ENCODE data around the gene DCUN1D3. TPM values are rescaled to one million over a fixed set of nuclear protein-coding genes. Genes with fewer than 3 reads are reported as not detected.
A peak's percentile ranks its signal among the peaks of the same experiment; 100 is the strongest.
"Not testable (repeated sequence)": the region's sequence is repeated elsewhere in the genome, so short reads cannot be mapped to it uniquely, and the experiment has no call there.

DCUN1D3 gene
- total RNA-seq, 4 donors from 2014 or later, result 14.7 to 38.0 (median 21.5) TPM

DNA sequence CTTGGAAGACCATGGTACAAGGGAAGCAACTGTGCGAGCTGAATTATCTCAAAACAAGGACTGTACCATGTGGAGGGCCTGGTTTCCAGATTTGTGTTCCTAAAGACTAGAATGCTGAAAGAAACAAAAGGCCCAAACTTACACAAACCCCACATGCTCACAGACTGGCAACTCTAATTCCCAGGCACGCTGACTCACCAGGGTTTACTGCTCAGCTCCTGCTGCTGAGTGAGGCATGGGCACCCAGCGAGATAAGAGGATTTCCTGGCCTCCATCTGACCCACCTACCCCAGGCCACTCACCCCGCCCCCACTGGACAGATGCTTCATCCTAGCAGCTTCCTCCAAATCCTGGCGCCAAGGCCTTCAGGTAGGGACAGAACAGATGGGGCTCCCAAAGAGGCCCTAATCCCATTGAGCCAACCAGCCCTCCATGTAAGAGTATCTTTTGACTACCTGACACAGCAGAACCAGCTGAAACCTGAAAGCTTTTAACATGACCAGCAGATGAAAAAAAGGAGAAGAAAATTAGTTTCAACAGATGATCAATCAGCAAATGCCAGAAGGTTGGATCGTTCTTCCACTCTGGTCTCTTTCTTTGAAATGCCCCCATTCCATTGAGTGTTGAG lies 33.9 kb downstream of the DCUN1D3 start:
- no peaks in the 10 kb centered on the region for H3K36me3 ChIP-seq
- H3K4me1 ChIP-seq, result peaks cover 0 to 31% of the 10 kb centered on the region in 2 donors
- no peaks in the 10 kb centered on the region for H3K9me3 ChIP-seq
- no peak overlapping the region for H3K4me3 ChIP-seq
- TF ChIP-seq, protein P1, sequence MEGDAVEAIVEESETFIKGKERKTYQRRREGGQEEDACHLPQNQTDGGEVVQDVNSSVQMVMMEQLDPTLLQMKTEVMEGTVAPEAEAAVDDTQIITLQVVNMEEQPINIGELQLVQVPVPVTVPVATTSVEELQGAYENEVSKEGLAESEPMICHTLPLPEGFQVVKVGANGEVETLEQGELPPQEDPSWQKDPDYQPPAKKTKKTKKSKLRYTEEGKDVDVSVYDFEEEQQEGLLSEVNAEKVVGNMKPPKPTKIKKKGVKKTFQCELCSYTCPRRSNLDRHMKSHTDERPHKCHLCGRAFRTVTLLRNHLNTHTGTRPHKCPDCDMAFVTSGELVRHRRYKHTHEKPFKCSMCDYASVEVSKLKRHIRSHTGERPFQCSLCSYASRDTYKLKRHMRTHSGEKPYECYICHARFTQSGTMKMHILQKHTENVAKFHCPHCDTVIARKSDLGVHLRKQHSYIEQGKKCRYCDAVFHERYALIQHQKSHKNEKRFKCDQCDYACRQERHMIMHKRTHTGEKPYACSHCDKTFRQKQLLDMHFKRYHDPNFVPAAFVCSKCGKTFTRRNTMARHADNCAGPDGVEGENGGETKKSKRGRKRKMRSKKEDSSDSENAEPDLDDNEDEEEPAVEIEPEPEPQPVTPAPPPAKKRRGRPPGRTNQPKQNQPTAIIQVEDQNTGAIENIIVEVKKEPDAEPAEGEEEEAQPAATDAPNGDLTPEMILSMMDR (IDR thresholded peaks at IDR 0.05), result no peak
- TF ChIP-seq POLR2A (IDR thresholded peaks at IDR 0.05), result no peak
- H3K27ac ChIP-seq, result peak overlapping the region; percentile 63 to 72
- intact Hi-C loops (cut with DNase I; ENCODE audit: low total_unique reads), result no loop called here
- H3K27me3 ChIP-seq, result no peaks in the 10 kb centered on the region
- no peak for DNase-seq

DNA sequence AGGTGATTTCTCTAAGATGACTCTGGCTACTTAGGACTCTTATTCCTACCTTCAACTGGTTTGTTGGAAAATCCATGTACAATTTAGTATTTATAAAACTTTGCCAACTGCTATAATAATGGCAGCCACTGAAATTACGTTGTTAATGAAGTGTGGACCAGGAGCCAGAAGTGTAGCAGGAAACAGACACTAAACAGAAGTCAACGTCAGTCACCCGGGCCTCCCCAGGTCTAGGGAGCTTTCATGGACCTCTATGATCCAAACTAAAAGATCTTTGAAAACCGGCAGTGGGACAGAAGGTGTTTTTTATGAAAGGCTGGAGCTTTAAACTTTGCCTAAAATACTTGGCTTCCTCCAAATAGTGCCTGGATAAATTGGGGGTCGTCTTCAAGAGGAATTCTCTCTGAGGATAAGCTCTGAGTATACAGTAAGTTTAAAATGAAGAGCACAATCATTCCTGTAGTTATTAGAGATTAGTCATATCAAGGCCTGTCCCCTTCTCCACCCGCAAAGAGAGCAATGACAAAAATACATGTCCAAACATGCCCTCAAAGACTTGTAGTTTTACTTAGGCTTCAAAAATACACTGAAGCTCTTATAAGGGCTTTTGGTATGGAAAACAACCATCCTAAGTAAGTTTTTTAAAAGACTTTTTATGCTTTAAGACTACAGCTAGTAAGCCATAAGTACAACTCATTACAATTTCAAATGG lies 34.6 kb downstream of the DCUN1D3 start:
- Histone ChIP-seq H3K9me3 (no peaks in the 10 kb centered on the region), H3K4me3 (no peak overlapping the region), H3K27me3 (no peaks in the 10 kb centered on the region), H3K36me3 (no peaks in the 10 kb centered on the region), H3K4me1 (peaks cover 0 to 31% of the 10 kb centered on the region in 2 donors), H3K27ac (peak overlapping the region; percentile 63 to 72)
- intact Hi-C loops (cut with DNase I; ENCODE audit: low total_unique reads), result no loop called here
- TF ChIP-seq POLR2A (IDR thresholded peaks at IDR 0.05), result no peak
- TF ChIP-seq, protein P1 (IDR thresholded peaks at IDR 0.05), result no peak
- DNase-seq, result no peak

DNA sequence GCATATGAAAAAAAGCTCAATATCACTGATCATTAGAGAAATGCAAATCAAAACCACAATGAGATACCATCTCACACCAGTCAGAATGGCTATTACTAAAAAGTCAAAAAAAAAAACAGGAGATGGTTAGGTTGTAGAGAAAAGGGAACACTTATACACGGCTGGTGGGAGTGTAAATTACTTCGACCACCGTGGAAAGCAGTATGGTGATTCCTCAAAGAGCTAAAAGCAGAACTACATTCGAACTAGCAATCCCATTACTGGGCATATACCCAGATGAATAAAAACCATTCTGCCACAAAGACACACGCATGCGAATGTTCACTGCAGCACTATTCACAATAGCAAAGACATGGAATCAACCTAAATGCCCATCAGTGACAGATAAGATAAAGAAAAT lies 35.8 kb downstream of the DCUN1D3 start:
- H3K4me1 ChIP-seq, result peaks cover 0 to 31% of the 10 kb centered on the region in 2 donors
- H3K27me3 ChIP-seq; H3K36me3 ChIP-seq; H3K4me3 ChIP-seq; DNase-seq; H3K27ac ChIP-seq; intact Hi-C loops (cut with DNase I; ENCODE audit: low total_unique reads); H3K9me3 ChIP-seq: not testable (repeated sequence)

DNA sequence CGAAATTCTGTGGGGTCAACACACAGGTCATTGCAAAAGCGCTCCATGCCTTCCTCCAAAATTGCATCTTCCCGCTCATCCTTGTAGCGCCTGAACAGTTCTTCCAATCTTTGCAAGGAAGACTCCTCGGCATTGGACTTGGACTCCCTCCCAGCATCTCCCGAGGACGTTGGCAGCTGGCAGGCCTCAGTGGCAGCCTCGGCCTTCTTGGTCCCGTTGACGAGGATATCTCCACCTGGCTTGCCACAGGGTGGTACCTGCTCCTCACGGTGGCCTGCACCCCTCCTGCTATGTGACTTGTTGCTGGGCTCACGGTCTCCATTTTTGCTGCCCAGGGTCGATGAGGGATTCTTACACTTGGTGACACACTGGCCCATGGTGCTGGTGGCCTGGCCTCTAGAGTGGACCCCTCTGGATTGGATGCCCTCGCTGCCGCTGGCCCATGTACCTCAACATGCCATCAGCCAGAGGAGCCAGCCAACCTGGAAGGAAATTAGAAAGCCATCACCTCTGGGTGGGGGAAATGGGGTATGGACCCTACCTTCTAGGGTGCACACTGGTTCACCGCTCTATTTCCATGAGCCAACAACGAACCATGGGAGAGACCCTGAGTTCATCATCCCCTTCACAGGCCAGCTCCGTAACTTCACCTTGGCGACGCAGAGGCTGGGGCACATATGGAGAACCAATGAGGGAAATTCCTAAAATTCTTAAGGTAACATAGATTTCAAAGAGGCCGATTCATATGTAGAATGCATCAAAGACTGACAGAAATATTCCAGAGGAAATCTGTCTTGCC lies 37.8 kb downstream of the DCUN1D3 start:
- Histone ChIP-seq H3K4me1 (peaks cover 0 to 14% of the 10 kb centered on the region in 2 donors), H3K27ac (no peak overlapping the region), H3K27me3 (no peaks in the 10 kb centered on the region), H3K9me3 (no peaks in the 10 kb centered on the region), H3K4me3 (no peak overlapping the region), H3K36me3 (no peaks in the 10 kb centered on the region)
- no peak for DNase-seq
- intact Hi-C loops (cut with DNase I; ENCODE audit: low total_unique reads), result no loop called here
- TF ChIP-seq, protein P1 (IDR thresholded peaks at IDR 0.05), result no peak
- TF ChIP-seq POLR2A (IDR thresholded peaks at IDR 0.05), result no peak

DNA sequence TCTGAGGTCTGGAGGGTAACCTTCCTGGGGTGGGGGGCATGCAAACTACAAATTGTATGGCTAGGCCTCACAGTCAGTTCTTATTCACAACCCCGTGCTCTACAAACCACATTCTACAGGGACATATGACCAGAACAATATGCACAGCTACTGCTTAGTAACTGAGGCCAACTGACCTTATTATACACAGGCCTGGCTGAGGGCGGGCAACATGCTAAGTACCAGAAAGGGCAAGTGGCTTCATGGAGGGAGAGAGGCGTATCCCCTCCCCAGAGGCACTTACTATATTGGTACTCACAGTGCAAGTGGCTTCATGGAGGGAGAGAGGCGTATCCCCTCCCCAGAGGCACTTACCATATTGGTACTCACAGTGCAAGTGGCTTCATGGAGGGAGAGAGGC lies 39.2 kb downstream of the DCUN1D3 start:
- intact Hi-C loops (cut with DNase I; ENCODE audit: low total_unique reads); H3K4me3 ChIP-seq; DNase-seq; H3K27me3 ChIP-seq; H3K4me1 ChIP-seq; H3K36me3 ChIP-seq; H3K9me3 ChIP-seq: not testable (repeated sequence)
- peak overlapping the region in 1 of 2 donors; percentile 20 for H3K27ac ChIP-seq

DNA sequence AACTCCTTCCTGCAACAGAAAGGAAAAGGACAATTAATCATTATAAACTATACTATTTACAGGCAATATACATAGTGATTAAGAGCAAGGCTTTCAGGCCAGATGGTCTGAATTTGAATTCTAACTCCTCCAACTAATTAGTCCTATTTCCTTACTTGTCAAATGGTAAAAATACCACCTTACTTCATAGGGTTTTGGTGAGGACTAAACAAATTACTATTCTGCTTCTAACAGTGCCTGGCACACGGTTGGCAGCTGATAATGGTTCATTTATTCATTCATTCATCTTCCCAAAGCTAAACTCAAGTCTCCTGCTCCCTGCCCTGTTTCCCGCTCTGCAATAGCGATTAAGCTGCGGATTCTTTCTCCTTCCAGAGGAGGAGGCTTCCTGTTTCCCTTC lies 39.8 kb downstream of the DCUN1D3 start:
- H3K9me3 ChIP-seq, result no peaks in the 10 kb centered on the region
- H3K36me3 ChIP-seq, result no peaks in the 10 kb centered on the region
- no peaks in the 10 kb centered on the region for H3K27me3 ChIP-seq
- TF ChIP-seq, protein P1 (IDR thresholded peaks at IDR 0.05), result no peak
- no peak for TF ChIP-seq POLR2A (IDR thresholded peaks at IDR 0.05)
- H3K4me1 ChIP-seq, result no peaks in the 10 kb centered on the region
- H3K4me3 ChIP-seq, result no peak overlapping the region
- peak overlapping the region; percentile 15 to 20 for H3K27ac ChIP-seq
- DNase-seq, result no peak
- intact Hi-C loops (cut with DNase I; ENCODE audit: low total_unique reads), result no loop called here

Measured in uterus (tissue), 4 donors.